Suprapubic skin (tissue), 3 donors: Measurements from ENCODE around the gene INPP5F.

Experiments
- EP300 ChIP-seq: sonication (generic); formaldehyde crosslinking; IDR thresholded peaks from one replicate; pipeline ENCODE4 v1.6.1; 2017; ENCODE audit warnings: antibody characterized with exemption
- POLR2A ChIP-seq, 2 donors: fragments of 450-650 bp; IDR thresholded peaks; one replicate each; pipeline ENCODE4 v1.6.1; 2017; ENCODE audit warnings: antibody characterized with exemption in 2 of 2, mild to moderate bottlenecking in 2 of 2, moderate library complexity in 2 of 2
- TF ChIP-seq, protein P1 (sequence below), 2 donors: fragments of 200-600 bp in 1 of 2; fragments of 450-650 bp in 1 of 2; sonication (generic) in 1 of 2; IDR thresholded peaks; one replicate each; pipeline ENCODE4 v1.5.1; 2016 to 2019; ENCODE audit warnings: antibody characterized with exemption in 2 of 2, mild to moderate bottlenecking in 1 of 2, moderate library complexity in 1 of 2

DNA sequence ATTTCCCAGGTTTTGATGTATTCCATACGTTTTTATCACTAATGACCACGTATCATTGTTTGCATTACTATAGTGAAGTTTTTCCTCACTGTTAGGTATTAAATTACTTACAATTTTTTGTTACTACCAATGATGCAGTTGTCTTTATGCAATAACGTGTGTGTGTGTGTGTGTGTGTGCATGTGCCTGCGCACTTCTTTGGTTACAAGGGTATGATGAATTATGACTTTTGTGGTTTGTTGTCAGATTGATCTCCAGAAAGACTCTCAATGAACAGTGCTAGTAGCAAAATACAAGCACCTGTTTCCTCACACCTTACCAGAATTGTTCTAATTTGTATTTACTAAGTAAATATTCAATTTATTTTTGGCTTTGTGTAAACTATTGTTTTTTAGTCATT, 95.3 kb downstream of the INPP5F start:
- no peak for TF ChIP-seq POLR2A (IDR thresholded peaks at IDR 0.05)
- TF ChIP-seq, protein P1, sequence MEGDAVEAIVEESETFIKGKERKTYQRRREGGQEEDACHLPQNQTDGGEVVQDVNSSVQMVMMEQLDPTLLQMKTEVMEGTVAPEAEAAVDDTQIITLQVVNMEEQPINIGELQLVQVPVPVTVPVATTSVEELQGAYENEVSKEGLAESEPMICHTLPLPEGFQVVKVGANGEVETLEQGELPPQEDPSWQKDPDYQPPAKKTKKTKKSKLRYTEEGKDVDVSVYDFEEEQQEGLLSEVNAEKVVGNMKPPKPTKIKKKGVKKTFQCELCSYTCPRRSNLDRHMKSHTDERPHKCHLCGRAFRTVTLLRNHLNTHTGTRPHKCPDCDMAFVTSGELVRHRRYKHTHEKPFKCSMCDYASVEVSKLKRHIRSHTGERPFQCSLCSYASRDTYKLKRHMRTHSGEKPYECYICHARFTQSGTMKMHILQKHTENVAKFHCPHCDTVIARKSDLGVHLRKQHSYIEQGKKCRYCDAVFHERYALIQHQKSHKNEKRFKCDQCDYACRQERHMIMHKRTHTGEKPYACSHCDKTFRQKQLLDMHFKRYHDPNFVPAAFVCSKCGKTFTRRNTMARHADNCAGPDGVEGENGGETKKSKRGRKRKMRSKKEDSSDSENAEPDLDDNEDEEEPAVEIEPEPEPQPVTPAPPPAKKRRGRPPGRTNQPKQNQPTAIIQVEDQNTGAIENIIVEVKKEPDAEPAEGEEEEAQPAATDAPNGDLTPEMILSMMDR (IDR thresholded peaks at IDR 0.05): no peak
- TF ChIP-seq EP300: no peak
